GM19455 (cell line): ENCODE measurements around the gene CTRB1.

Experiments
- ATAC-seq: cut with Tn5 transposase; IDR thresholded peaks from one replicate; pipeline ENCODE4 v1.9.1; 2021; ENCODE audit not compliant: unreplicated experiment

CTRB1 gene

DNA sequence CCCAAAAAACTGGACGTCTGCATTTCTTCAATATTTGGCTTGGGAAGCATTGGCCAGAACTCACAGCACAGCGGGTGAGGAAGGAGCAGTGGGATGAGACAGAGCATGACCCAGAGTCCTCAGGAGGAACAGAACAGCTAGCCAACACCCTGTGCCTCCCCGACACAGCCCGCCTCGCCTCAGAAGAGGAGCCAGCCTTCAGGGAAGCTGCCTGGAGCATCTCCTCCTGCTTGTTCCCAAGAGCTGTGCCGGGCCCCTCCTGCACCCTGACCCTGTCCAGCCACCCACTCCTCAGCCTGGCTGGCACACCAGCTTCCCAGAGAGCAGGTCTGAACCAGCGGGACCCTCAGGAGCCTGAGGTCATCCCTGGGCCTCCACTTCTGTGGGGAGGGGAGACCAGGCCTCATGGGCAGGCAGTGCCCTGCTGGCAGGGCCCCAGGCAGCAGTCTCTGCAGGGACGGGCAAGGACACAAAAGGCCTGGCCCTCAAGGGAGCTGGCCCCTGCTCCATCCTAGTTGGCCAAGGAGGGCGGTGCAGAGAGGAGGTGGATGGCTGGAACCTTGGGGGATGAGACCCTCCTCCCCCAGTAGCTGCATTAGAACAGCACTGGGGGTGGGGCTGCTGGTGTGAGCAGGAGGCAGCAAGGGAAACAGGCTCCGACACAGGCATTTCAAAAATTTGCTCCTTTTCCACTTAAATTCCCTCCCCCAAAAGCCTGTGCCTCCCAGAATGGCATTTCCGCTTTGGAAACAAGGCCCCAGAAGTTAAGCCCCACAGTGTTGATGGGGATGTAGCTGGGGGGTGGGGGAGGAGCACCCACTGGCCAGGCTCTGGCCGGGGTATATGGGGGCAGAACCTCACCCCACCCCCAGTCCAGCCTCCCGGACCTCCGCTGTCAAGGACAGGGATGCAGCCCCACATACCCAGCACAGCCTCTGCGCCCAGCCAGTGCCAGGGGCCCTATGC is 34.4 kb downstream of the CTRB1 start:
- no peak for ATAC-seq

DNA sequence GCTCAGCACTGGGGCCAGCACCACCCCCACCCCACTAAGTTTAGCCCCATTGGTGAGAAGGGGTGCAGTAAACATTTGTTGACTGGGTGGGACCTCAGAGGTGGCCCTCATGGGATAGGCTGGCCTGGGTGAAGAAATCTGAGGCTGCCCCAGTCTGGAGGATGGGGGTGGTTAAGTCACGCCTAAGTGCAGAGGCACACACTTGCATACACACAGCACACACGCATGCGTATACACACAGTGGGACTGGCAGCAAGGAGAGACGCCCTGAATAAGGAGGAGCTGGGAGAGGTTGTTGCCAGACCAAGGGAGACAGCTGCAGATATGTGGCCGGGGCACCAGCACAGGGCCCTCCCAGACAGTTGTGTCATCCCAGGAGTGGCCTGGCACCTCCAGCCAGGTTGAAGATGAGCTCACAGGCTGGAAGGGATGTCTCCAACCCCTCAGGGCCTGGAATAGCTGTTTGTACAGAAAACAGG is 35.6 kb downstream of the CTRB1 start:
- no peak for ATAC-seq

DNA sequence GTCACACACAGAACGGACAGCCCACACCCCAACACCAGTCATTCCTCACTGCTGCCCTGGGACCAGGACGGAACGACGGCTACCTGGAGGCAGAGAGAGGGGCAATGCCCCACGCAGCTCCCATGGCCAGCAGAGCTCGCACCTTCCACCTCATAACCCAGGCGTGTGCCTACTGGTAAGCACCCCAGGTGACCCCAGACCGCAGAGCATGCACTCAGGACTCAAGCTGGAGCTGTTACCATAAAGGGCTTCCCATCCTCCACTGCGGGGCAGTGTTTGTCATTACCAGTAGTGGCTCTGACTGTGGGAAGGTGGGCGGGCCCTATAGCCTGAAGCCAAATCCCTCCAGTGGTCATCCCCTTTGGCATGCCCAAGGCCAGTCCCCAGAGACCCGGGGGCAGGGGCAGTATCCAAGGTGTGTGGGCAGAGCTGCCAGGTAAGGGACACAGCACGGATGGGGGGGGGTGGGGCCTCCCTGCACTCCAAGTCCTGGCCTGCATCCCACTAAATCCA is 37.3 kb downstream of the CTRB1 start:
- ATAC-seq = no peak

DNA sequence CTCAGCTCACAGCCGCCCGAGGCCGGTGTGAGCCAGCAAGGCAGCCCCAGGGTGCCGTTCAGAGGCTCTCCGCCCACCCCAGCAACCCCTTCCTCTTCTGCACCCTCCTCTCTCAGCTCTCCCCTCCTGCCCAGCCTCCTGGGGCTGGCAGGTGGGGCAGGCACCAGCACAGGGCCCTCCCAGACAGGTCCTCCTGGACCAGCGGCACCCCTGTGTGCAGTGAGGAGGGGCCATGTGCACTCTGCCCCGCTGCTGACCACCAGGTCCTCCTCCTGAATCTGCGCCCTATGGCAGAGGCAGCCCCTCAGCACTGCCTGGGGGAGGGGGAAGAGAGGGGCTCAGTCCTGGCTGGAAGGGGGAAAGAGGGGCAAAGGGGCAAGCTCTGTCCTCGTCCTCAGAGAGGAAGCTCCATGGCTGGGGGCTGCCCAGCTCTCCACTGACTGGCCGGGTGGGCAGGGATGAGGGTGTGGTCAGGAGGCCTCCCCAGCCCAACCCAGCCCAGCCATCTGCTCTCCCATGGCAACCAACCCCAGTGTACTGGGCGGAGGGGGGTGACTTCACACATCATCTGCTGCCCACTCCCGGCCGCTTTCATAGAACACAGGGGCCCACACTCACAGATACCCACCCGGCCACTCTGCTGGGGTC is 38.0 kb downstream of the CTRB1 start:
- ATAC-seq = no peak

DNA sequence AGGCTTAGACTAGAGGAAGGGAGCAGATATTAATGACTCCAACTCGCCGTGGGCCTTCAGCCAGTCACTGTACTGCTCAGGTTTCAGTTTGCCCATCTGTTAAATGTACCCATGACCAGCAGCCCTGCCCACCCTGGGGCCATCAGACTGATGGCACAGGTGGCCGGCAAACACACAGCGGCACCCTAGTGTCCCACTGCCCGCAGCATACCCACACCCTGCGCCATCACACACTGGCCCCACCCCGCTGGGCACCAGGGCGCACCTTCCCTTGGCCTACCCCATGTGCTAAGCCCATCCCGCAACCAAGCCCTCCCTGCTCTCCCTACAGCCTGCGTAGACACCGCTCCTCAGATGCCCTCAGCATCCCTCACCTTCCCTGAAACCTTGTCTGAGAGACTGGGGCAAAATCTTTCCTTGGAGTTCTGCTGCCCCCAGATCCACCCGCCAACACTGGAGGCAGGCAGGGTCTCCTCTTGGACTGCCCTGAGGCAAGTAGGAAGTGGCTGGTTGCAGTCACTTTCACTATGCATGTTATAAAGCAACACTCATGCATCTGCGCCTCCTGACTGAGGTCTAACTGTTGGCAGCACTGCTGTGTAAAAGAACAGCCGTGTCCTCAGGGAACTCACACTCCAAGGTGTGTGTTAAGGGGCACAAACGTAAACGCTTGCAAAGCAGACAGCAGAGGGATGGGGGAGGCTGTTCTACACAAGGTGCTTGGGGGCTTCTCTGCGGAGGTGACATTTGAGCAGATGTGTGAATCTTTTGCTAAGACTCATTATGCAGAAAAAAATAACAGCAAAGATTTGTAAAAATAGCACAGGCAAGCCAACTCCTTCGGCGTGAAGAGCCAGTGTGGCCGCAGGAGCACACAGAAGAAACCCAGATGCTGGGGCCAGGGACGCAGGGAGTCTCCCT is 39.4 kb downstream of the CTRB1 start:
- ATAC-seq = no peak

DNA sequence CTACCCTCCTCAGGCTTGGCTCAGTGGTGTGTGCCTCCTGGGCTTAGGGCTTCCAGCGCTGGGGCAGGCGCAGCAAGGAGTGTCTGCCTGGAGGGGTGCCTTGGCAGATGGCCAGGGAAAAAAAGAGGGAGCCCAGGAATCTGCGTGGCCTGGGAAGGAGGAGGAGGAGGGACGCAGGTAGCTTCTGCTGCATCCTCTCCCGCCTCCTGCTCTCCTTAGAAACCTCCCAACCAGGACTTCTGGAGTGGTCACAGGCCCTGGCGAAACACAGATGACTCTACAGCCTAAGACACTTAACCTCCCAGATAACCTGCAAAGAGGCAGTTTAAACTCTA is 40.0 kb downstream of the CTRB1 start:
- ATAC-seq = no peak

DNA sequence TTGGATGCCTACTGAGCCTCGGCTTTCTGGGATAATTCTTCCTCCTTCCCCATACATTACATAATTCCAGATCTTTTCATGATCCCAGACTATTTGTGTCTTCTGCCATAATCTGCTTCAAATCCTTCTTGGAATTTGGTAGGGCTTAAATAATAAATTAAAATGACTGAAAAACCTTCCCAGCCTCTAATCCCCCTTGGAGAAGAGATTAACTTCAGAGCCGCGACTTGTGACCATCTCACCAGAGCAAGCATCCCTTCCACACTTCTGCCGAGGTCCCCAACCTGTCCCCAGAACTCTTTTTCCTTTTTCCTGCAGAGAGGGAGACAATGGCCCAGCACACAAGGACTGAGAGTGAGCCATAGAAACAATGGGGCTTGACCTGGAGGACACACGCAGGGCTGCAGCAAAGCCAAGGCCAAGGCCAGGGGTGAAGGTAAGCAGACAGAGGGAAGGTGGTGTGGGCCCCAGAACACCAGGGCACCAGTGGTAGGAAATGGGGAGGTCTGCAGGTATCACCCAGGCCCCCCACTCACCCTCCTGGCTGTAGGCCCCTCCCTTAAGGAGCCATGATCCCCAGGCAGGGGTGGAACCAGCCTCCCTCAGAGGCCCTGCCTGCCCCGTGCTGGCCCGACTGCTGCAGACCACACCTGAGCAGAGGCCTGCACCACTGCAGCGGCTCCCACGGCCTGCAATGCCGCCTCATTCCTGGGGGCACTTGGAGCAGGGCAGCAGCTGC is 42.2 kb downstream of the CTRB1 start:
- no peak for ATAC-seq

DNA sequence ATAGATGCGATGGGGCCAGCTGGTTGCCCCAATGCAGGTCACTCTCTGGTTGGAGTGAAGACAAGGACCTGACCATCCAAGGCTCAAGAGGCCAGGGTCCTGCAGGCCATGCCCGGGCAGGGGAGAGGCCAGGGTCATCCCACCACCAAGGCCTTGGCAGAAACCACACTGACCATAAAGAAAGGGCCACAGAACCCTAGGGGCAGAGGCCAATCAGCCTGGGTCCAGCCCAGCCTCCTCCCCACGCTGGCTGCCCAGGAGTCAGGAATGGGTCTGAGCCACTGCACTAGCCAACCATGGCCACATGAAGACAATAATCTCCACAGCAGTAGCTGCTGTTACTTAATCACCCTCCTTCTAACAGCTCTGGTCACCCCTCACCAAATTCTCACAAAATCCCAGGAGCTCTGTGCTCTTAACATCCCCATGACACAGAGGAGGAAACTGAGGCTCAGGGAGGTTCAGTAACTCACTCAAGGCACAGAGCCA is 42.8 kb downstream of the CTRB1 start:
- ATAC-seq = no peak

DNA sequence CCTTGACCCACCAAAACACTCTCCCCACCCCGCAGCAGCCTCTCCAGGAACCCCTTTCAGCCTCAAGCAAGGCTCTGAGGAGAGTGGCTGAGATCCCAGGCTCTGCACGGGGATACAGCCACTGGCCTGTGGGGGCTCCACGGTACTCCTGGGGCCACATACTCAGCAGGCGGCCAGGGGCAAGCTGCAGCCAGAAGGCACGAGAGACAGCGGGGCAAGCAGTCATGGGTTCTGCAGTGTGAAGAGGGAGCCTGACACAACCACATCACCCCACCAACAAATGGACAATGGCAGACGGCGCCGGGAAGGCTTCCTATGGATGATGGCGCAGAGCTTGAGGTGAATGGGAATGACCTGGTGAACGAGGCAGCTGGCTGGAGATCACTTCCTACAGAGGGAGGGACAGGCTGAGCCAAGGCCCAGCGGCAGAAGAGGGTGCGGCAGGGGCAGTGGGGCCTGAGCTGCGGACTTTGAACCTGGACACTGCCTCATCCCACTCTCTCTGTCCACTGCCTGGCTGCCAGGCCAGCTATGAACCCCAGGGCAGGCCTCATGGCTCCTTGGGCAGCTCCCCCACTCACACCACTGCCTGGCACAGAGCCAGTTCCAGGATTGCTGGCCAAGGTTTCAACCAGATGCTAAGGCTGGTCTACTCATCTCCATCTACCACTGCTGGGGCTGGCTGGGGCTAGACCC is 43.5 kb downstream of the CTRB1 start:
- ATAC-seq = no peak

DNA sequence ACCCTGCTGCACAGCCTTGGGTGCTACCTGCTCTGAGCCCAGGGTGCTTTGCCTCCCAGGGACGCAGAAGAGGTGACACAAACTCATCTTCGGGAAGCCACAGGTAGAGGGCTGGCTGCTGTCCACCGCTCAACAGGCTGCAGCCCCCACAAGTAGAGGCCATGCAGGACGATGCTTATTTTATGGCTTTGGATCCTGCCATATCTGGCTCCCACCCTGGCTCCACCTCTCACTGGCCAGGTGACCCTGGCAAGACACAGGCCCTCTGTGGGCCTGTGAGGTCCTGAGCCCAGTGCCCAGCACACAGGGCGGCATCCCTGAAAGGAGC is 44.0 kb downstream of the CTRB1 start:
- no peak for ATAC-seq

DNA sequence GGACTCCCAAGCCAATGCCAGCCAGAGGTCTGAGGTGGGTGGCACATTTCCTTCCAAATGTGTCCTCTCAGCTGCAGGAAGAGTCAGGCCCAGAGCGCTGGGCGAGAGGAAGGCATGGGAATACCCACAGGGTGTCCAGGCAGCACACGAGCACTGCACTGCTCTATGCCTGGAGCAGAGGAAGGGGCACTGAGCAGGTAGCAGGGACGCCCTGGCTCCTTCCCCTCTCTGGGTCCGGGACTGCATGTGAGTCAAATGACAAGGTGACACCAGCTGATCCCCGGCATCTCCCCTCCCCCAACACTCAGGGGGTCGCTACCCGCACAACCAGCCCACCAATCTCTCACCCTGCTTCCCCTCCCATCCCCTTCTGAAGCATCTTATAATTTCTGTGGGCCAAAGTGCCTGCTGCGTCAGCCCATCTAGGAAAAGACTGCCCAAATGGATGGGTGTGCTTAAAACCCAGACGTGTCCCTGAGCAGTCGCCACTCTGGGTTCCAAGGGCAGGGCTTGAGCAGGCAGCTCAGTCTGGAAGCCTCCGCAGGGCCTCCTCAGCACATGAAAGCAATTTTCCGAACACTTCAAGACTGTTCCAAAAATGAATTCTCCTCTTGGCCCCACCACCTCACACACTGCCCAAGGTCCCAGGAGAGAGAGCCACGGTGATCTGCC is 44.6 kb downstream of the CTRB1 start:
- no peak for ATAC-seq

DNA sequence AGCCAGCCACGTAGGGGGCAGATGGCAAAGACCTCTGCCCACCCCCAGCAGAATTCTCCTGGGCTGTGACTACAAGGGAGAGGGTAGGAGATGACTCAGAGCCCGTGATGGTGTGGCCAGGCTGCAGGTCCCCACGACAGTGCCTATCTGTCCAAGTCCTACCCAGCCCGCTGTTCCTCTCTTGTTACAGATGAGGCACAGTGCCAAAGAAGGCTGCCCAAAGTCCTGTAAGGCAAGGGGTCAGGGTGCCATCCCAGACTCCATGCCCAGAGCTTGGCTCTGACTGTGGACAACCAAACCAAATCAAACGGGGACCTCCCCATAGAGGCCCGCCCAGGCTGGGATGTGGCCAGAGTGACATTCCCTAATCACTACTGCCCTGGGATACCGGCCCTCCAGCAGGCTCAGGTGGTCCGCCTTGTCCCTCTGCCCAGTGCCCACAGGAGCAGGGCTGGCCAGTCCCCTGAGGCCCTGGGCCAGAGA is 45.2 kb downstream of the CTRB1 start:
- no peak for ATAC-seq

DNA sequence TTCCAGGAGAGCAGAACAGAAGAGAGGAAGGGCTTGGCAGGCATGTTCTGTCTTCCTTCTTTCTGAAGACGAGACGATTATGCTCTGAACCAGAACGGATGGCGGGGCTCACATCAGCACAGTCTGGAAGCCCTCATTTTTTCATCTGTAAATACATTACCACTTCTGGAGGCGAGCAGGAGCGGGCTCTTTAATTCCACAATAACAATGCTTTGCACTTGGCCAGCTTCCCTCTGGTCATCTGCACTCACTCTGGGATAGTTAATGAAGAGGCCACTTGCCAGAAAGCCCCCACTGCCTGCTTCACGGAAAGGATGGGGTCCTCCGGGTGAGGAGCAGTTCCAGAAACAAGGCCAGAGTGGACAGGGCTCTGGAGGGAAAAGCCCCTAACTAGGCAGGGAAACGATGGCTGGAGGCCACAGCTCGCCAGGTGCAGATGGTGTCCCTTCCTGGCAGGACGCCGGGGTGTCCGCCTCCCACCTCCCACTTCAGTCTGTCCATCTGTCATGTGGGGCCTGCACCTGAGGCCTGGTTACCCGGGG is 45.7 kb downstream of the CTRB1 start:
- no peak for ATAC-seq

DNA sequence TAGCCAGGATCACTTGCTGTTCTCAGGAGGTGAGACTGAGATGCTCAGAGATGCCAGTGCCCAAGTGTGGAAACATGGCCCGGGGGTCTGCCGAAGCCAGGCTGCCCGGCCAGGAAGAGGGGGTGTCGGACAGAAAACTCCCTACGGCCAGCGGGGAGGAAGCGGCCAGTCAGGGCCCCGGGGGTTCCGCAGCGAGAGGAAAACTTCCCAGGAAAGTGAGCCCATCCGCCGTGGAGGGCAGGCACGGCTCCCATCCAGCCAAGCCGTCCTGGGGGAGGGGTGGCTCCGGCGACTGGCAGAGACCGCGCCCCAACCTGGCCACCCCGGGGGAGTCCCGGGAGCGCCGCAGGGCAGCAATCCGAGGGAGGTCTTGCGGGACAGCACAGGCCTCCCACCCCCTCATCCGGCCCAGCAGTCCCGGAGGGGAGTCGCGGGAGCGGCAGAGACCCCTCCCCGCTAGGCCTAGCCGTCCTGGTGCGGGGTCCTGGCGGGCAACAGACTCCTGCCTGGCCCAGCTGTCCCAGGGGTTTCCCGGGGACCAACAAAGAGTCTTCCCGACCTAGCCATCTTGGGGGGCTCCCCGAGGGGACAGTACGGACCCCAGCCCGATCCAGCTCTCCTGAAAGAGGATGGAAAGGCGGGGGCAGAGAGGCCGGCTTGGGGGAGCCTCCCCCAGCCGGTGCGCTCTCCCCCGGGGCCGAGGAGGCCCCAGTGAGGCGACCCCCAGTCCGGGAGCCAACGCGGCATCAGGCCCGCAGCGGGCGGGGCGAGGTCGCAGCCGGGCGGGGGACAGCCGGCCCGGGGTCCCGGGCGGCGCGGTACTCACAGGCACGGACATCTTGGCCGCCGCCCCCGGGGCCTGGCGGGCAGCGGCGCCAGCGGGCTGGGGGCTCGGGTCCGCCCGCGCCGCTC is 46.5 kb downstream of the CTRB1 start:
- peak; percentile 19 for ATAC-seq

DNA sequence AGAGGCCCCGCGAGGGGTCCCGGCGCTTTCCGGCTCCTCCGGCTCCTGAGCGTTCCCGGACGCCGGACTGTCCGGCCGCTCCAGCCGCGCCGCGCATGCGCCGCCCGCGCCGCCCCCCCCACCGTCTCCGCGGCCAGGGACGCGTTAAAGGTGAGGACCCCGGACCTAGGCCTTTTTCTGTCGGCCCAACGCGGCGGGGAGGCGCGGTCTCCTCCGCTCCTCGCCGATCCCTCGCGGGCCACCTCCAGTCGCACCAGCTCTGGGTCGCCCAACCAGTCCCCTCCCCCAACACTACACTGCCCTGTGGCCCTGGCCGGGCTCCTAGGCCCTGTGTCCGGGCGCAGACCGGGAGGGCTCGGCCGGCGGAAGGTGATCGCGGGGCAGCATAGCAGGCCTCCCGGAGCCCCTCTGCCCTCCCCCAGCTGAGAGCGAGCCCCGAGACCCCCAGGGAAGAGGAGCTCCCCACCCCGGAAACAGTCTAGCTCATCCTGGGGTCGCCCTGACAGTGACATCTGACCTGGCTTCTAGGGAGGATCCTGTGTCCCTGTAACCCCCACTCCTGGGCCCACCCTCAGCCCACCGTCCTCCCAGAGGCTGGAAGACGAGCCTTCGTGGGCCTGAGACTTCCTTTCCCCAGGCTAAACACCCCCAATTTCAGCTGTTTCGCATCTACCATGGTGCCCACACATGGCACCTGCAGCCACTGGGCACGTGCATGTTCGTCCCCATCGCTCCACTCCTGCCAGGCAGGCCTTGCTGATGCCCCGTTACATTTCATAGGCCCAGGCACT is 47.3 kb downstream of the CTRB1 start:
- peak; percentile 68 for ATAC-seq

DNA sequence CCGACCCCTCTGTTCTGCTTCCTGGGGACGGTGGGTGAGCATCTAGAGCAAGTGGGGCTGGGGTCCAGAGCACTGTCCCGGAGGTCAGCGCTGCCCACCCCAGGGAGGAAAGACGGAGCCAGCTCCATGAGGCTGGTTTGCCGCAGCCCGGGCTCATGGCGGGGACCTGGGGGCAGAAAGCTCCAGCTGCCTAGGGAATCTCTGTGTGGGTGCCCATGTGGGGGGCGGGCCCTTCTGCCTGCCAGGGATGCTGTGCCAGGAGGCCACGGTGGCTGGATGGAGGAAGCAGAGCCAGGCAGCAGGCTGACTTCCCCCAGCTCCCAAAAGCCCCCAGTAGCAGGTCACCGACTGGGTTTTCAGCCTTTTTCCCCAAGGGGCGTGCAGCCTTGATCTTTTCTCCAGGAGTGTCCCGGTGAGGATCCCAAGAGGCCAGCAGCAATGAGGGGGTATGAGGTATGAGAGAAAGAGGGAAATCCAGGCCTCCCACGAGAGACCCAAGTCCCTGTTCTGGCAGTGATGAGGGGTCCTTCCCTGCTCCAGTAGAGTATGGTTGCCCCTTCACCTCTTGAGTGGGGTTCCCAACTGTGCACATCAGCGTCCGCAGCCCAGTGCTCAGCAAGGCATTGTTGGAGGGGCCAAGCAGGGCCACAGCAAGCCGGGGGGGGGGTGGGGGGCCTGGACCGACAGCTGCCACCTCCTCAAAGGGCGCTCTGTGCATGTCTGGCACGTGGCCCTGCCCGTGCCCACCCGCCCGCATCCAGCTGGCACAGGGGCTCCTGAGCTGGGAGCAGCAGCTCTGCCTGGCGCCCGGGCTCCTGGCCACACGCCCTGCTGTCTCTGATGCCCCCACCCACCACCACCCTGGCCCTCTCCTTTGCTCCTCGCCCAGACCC is 48.2 kb downstream of the CTRB1 start:
- ATAC-seq = no peak
